Peyer's patch (tissue), 4 donors: ENCODE measurements around the gene TCAIM.

Experiments
- POLR2A ChIP-seq, 2 donors: fragments of 450-650 bp; IDR thresholded peaks; one replicate each; pipeline ENCODE4 v1.5.1; 2017; ENCODE audit warnings: antibody characterized with exemption in 2 of 2, mild to moderate bottlenecking in 2 of 2, moderate library complexity in 2 of 2
- TF ChIP-seq, protein P1 (sequence below), 6 experiments: fragments of 450-650 bp in 4 of 6; fragments of 200-600 bp in 2 of 6; sonication (generic) in 1 of 6; IDR thresholded peaks; one replicate each; pipeline ENCODE4 v1.5.1; 2017 to 2019; ENCODE audit warnings: antibody characterized with exemption in 6 of 6, mild to moderate bottlenecking in 3 of 6, moderate library complexity in 1 of 6

DNA sequence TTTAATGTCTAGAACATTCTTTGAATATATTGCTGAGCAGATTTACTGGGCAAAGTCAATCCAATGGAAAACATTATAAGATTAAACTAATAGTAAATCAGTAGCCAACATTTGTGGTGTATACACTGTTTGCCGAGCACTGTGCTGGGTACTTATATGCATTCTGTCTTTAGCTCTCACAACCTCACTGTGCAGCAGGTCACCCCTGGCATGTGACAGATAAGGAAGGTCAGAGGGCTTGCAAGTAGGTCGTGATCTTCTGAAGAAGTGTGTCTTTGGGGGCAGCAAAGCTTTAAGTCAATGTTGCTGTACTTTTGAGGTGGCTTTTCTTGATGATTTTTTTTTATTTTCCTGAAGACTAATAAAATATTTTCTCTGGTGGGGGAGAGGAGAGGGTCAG, 62.2 kb downstream of the TCAIM start:
- TF ChIP-seq, protein P1, sequence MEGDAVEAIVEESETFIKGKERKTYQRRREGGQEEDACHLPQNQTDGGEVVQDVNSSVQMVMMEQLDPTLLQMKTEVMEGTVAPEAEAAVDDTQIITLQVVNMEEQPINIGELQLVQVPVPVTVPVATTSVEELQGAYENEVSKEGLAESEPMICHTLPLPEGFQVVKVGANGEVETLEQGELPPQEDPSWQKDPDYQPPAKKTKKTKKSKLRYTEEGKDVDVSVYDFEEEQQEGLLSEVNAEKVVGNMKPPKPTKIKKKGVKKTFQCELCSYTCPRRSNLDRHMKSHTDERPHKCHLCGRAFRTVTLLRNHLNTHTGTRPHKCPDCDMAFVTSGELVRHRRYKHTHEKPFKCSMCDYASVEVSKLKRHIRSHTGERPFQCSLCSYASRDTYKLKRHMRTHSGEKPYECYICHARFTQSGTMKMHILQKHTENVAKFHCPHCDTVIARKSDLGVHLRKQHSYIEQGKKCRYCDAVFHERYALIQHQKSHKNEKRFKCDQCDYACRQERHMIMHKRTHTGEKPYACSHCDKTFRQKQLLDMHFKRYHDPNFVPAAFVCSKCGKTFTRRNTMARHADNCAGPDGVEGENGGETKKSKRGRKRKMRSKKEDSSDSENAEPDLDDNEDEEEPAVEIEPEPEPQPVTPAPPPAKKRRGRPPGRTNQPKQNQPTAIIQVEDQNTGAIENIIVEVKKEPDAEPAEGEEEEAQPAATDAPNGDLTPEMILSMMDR (IDR thresholded peaks at IDR 0.05) = no peak
- TF ChIP-seq POLR2A (IDR thresholded peaks at IDR 0.05) = no peak
